HG03135 (cell line): ENCODE measurements around the gene CLEC14A.

Experiments used
- ATAC-seq: cut with Tn5 transposase; IDR thresholded peaks from one replicate; pipeline ENCODE4 v1.9.1; 2021; ENCODE audit warnings: mild to moderate bottlenecking, moderate library complexity; ENCODE audit not compliant: unreplicated experiment

The CLEC14A gene

DNA sequence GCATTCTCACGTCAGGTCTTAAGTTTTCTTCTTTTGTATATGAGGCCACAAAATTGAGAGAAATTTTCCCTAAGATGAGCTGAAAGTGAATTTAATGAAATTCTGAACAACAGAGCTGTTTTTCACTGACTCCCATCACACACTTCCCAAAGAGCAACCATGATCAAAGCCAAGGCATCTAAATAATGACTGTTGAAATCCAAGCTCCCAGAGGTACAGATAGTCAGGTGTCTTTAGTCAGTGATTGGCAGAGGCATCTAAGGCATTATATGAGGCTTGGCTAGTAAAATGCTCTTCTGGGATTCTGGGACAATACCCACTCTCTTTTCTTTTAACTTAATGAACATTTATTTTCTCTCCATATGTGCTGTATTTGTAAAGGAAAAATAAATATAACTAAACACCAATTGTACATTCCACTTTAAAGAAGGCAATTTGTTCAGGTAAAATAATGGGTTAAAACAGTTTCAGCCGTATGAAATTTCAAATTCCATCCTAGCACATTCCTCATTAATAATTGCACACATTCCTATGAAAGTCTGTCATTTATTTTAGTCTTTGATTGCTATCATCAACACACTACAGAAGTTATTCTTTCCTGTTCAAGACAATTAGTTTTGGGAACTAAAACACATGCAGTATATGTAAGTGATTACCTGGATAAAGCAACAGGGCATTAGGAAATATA is 49.1 kb downstream of the CLEC14A start:
- no peak for ATAC-seq

DNA sequence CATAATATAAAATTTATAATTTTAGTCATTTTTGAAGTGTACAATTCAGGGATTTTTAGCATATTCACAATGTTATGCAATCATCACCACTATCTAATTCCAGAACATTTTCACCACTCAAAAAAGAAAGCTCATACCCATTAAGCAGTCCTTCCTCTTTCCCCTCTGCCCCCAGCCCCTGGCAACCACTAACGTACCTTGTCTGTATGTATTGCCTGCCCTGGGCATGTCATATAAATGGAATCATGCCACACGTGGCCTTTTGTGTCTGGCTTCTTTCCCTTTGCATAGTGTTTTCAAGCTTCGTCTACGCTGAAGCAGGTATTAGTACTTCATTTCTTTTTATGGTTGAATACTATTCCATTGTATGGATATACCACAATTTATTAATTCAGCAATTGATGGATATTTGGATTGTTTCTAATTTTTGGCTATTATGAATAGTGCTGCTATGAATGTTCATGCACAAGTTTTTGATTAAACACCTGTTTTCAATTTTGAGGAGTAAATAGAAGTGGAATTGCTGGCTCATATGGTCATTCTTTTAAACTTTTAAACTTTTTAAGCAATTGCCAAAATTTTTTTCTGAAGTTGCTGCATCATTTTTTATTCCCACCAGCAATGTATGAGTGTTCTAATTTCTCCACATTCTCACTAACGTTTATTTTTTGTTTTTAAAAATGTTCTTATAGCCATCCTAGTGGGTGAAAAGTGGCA is 49.8 kb downstream of the CLEC14A start:
- ATAC-seq = no peak

DNA sequence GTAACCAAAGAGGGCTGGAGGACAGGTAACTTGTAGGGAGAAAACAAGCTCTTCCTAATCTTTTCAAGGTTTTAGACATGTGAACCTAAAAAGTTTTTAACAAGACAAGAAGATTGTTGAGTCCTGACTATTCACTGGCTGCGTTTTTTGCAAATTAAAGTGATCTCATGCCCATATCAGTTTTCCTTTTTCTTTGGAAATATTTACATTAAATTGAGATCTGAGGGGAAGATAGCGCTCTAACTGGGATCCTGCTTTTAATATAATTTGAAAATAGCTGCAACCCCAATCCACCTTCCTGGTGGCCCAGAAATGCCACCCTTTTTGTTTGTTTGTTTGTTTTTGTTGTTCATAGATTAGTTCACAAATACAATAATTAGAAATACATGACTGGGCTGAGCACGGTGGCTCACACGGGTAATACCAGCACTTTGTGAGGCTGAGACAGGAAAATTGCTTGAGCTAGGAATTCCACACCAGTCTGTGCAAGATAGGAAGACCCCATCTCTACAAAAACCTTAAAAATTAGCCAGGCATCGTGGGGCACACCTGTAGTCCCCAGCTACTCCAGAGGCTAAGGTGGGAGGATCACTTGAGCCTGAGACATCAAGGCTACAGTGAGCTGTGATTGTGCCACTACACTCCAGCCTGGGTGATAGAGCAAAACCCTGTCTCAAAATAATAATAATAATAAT is 50.6 kb downstream of the CLEC14A start:
- no peak for ATAC-seq

DNA sequence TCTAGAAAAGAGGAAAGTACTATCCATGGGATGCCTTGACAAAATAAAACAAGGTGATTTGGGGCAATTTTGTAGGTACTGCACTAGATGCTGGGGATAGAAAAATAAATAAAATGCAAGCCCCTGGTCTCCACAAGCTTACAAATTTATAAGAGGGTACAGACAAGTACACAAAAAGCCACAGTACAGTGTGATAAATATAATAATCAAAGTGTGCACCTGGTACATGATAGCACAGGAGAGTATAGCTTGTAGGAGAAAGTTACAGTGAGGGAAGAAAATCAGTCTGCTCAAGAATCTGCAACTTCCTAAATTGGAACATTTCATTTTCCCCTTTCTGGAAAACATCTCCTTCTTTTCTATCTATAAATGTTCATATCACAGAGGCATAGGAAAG is 51.2 kb downstream of the CLEC14A start:
- no peak for ATAC-seq
